Right lobe of liver (tissue), 6 donors: Measurements from ENCODE around the gene SCN7A. TPM values are rescaled to one million over a fixed set of nuclear protein-coding genes. Genes with fewer than 3 reads are reported as not detected.

ENCODE experiments used
- ATAC-seq, 4 donors: fragments of 200-7000 bp; cut with Tn5 transposase; one replicate each; pipeline ENCODE4 v1.9.1; 2020; ENCODE audit warnings: mild to moderate bottlenecking in 4 of 4, moderate library complexity in 4 of 4
- DNase-seq, 3 donors: peaks; one replicate each; pipeline ENCODE4 v3.0.0-alpha.2; 2020
- H3K27ac ChIP-seq, 3 donors: fragments of 200-600 bp; one replicate each; pipeline ENCODE4 v1.8.0; 2022
- H3K27me3 ChIP-seq, 2 donors: fragments of 200-600 bp; one replicate each; pipeline ENCODE4 v1.8.0; 2022
- H3K36me3 ChIP-seq, 4 donors: fragments of 200-600 bp; sonication (generic) in 1 of 4; one replicate each; pipeline versions ENCODE4 v1.5.1 to v1.8.0; 2017 to 2022; ENCODE audit warnings: control low read depth in 1 of 4
- H3K4me1 ChIP-seq, 4 donors: fragments of 200-600 bp; sonication (generic) in 1 of 4; one replicate each; pipeline versions ENCODE4 v1.5.1 to v1.8.0; 2017 to 2022; ENCODE audit warnings: control low read depth in 1 of 4
- H3K4me3 ChIP-seq, 3 donors: fragments of 200-600 bp; one replicate each; pipeline ENCODE4 v1.8.0; 2022
- H3K9me3 ChIP-seq, 4 donors: fragments of 200-600 bp; sonication (generic) in 1 of 4; one replicate each; pipeline versions ENCODE4 v1.5.1 to v1.8.0; 2017 to 2022; ENCODE audit warnings: control low read depth in 1 of 4
- POLR2A ChIP-seq: fragments of 450-650 bp; IDR thresholded peaks from one replicate; pipeline ENCODE4 v1.6.1; 2017; ENCODE audit warnings: antibody characterized with exemption, mild to moderate bottlenecking
- WGBS: methylation state at CpG from one replicate; pipeline ENCODE4 v1.1.6; 2018; ENCODE audit warnings: low coverage, low lambda C conversion rate; ENCODE audit not compliant: insufficient coverage; ENCODE audit errors: missing lambda C conversion rate; 5-methylcytosine and 5-hydroxymethylcytosine counted together
- intact Hi-C, 2 donors: fragments of 100-400 bp; cut with DNase I; formaldehyde crosslinking; loops; one replicate each; pipeline versions ENCODE4 v1.11.2 to v1.14.1; 2022
- total RNA-seq, 6 experiments: library from RNA; depleted of rRNA in 2 of 6; stranded (reverse); fragments of >200 nt in 2 of 6; fragmentation: NEBNext Ultra II Directional in 3 of 6; extraction: Animal tissue kit (Norgen Biotek cat#: 25700) in 3 of 6; gene quantifications; one replicate each; pipeline versions ENCODE4 v1.1.0 to v1.2.4, GENCODE V29; 2016 to 2023
- TF ChIP-seq, protein P1 (sequence below), 4 donors: fragments of 200-600 bp in 3 of 4; fragments of 450-650 bp in 1 of 4; IDR thresholded peaks; one replicate each; pipeline versions ENCODE4 v1.5.1 to v1.8.0; 2016 to 2022; ENCODE audit warnings: antibody characterized with exemption in 4 of 4, mild to moderate bottlenecking in 2 of 4
- donor health status: DM: no; HTN: yes; CAD: no.
- donor health status: DM: no; HTN: no; CAD: no.
- donor health status: DM: no; HTN: no; CAD: no.
- donor health status: DM: no; HTN: yes; CAD: no.
- donor health status: DM: no; HTN: yes; CAD: no.

Gene SCN7A
- total RNA-seq, 6 experiments from 2014 or later, result 0.27 to 4.2 (median 1.2) TPM

GRCh38 chr2:166380615-166381014, 113.4 kb downstream of the SCN7A start:
- no peaks in the 10 kb centered on the region for H3K4me1 ChIP-seq

GRCh38 chr2:166376873-166377272, 117.2 kb downstream of the SCN7A start:
- no peak overlapping the region for H3K4me3 ChIP-seq
- H3K9me3 ChIP-seq, result no peaks in the 10 kb centered on the region
- H3K27me3 ChIP-seq, result no peaks in the 10 kb centered on the region
- H3K27ac ChIP-seq, result no peak overlapping the region
- WGBS, result 55% methylated on average over 2 of the region's 2 CpGs
- TF ChIP-seq POLR2A, result no peak
- TF ChIP-seq, protein P1, sequence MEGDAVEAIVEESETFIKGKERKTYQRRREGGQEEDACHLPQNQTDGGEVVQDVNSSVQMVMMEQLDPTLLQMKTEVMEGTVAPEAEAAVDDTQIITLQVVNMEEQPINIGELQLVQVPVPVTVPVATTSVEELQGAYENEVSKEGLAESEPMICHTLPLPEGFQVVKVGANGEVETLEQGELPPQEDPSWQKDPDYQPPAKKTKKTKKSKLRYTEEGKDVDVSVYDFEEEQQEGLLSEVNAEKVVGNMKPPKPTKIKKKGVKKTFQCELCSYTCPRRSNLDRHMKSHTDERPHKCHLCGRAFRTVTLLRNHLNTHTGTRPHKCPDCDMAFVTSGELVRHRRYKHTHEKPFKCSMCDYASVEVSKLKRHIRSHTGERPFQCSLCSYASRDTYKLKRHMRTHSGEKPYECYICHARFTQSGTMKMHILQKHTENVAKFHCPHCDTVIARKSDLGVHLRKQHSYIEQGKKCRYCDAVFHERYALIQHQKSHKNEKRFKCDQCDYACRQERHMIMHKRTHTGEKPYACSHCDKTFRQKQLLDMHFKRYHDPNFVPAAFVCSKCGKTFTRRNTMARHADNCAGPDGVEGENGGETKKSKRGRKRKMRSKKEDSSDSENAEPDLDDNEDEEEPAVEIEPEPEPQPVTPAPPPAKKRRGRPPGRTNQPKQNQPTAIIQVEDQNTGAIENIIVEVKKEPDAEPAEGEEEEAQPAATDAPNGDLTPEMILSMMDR (IDR thresholded peaks at IDR 0.05), result no peak
- no peaks in the 10 kb centered on the region for H3K36me3 ChIP-seq
- no peak for ATAC-seq
- peaks cover 0 to 26% (median 0%) of the 10 kb centered on the region in 4 donors for H3K4me1 ChIP-seq
- intact Hi-C loops, result no loop called here
- DNase-seq, result no peak

More at GRCh38 chr2:166380615-166381014, 113.4 kb downstream of the SCN7A start:
- Histone ChIP-seq H3K36me3 (no peaks in the 10 kb centered on the region), H3K9me3 (no peaks in the 10 kb centered on the region), H3K27ac (no peak overlapping the region), H3K27me3 (no peaks in the 10 kb centered on the region), H3K4me3 (no peak overlapping the region)
- WGBS, result 29% methylated on average over 1 of the region's 1 CpG
- DNase-seq (no peak), ATAC-seq (no peak)
- intact Hi-C loops, result no loop called here
- TF ChIP-seq, protein P1 (IDR thresholded peaks at IDR 0.05), result no peak
- TF ChIP-seq POLR2A, result no peak

- H3K4me1 ChIP-seq, result peaks cover 0 to 30% (median 0%) of the 10 kb centered on the region in 4 donors
- TF ChIP-seq, protein P1 (IDR thresholded peaks at IDR 0.05), result no peak
- no peak for TF ChIP-seq POLR2A
- no peaks in the 10 kb centered on the region for H3K9me3 ChIP-seq
- 6% methylated on average over 11 of the region's 11 CpGs for WGBS
- intact Hi-C loops, result no loop called here
- H3K4me3 ChIP-seq, result peak overlapping the region; percentile 44 to 76 (median 73)
- ATAC-seq, result no peak
- DNase-seq, result no peak
- H3K27me3 ChIP-seq, result no peaks in the 10 kb centered on the region
- H3K27ac ChIP-seq, result peak overlapping the region in 1 of 3 donors; percentile 12
- H3K36me3 ChIP-seq, result no peaks in the 10 kb centered on the region
These were observed 117.6 kb downstream of the SCN7A start for GRCh38 chr2:166376488-166376828.

DNA sequence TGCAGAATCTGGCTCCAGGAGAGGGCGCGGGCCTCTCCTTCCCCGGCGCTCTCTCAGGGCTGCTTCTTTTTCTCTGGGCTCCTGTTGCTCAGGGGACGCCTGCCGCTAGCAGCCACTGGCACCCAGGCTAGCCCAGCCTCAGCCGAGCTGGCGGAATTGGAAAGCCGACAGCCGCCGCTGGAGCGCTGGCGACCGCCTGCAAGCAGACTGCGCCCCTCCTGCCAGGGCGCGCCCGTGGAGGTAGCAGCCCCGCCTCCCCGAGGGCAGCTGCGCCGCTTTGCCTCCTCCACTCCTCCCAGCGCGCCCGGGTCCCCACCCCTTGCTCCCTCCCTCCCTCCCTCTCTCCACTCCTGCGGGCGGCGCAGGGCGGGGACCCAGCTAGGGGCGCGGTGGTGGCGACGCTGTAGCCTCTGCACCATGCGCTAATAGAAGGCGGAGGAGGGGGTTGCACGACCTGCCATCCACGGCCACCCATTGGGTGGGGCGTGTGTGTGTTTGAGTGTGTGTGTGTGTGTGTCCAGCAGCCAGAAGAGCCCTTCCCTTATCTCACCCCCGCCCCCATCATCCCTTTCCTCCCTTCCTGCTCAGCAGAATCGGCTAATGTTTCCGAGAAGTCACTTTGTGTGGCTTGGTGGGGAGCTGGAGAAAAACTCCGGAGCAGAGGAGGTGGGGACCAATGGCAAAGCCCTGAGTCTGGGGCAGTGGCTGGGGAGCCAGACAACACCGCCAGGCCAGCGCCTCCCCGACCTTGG, 118.1 kb downstream of the SCN7A start, which contains the start of gene SCN9A:
Gene SCN9A, minus strand, starts transcription at position 209 of the 752 bp plus-strand sequence. CDS start 64,188 bp downstream, outside the sequence.
- Histone ChIP-seq H3K27me3 (no peaks in the 10 kb centered on the region), H3K4me3 (peak within 1 kb of the TSS; percentile 44 to 76 (median 73)), H3K27ac (peak within 1 kb of the TSS in 2 of 3 donors; percentile 37 to 50), H3K4me1 (peaks cover 0 to 31% (median 0%) of the 10 kb centered on the region in 4 donors), H3K36me3 (no peaks in the 10 kb centered on the region), H3K9me3 (no peaks in the 10 kb centered on the region)
- DNase-seq, result peak; percentile 88 to 92 (median 92)
- 0% methylated on average over 10 of the region's 45 CpGs for WGBS
- TF ChIP-seq POLR2A, result peak; percentile 40
- TF ChIP-seq, protein P1 (IDR thresholded peaks at IDR 0.05), result peak in 1 of 4 donors; percentile 18
- intact Hi-C loops, result no loop called here
- peak; percentile 94 to 99 (median 95) for ATAC-seq
